SK-N-MC (cell line): ENCODE data around the gene FILIP1L.

Experiments used
- EZH2 ChIP-seq: fragments of 200-600 bp; sonication (generic); IDR thresholded peaks from one replicate; pipeline ENCODE4 v1.6.1; 2017; ENCODE audit warnings: antibody characterized with exemption
- FOXP2 ChIP-seq: optimal IDR thresholded peaks from 2 replicates; pipeline ENCODE3; 2011; ENCODE audit warnings: mild to moderate bottlenecking, moderate library complexity; ENCODE audit not compliant: insufficient read depth; ENCODE audit errors: extremely low read length, control extremely low read depth
- POLR2AphosphoS5 ChIP-seq: IDR thresholded peaks from 2 replicates; pipeline ENCODE4 v1.6.1; 2012; ENCODE audit warnings: mild to moderate bottlenecking, low read depth, low read length, borderline replicate concordance

DNA sequence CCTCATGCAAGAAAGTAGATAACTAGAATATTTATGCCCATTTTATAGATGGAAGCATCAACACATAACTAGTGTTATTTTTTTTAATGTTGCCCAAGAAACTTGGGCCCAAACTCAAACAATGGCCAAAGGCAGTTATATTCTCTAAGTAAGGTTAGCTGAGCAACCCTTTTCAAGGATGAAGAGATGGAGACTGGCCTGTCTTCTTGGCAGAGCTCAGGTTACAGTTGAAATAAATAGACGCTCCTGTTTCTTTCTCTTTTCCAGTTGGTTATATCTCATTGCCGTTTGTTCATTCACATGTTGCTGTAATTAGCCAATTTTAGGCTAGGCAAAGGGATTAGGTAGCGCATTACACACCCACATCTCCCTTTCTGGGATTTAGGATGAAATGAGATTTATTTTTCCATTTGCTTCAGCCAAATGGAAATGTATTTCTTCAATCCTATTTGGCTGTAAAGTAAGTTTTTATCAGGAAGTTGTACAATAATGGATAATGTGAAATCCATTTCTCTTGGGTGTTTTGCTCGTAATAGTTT, 203.5 kb downstream of the FILIP1L start:
- TF ChIP-seq EZH2 (no peak), POLR2AphosphoS5 (no peak), FOXP2 (no peak)
